Astrocyte (in vitro differentiated cells and primary cell): Measurements from ENCODE around the gene RAB4A. TPM values are rescaled to one million over a fixed set of nuclear protein-coding genes. Genes with fewer than 3 reads are reported as not detected.

Experiments
- DNase-seq: peaks from one replicate; pipeline ENCODE4 v3.0.0-alpha.2; 2010; ENCODE audit warnings: low read depth
- FAIRE-seq: peaks from 2 replicates; lab custom pipeline; 2011; peaks lifted over from hg19 to GRCh38; lab: Jason Lieb, UNC
- H2AFZ ChIP-seq: 2 replicates; pipeline ENCODE4 v1.6.0; 2012; ENCODE audit warnings: low read depth, low read length, inconsistent platforms
- H3K27ac ChIP-seq: 2 replicates; pipeline ENCODE4 v1.5.1; 2011; ENCODE audit warnings: low read depth, low read length, inconsistent platforms
- H3K27me3 ChIP-seq: 2 replicates; pipeline ENCODE4 v1.6.0; 2011; ENCODE audit warnings: low read length, inconsistent platforms; ENCODE audit not compliant: insufficient read depth
- H3K36me3 ChIP-seq: 2 replicates; pipeline ENCODE4 v1.5.1; 2011; ENCODE audit warnings: low read length, inconsistent platforms; ENCODE audit not compliant: insufficient read depth
- H3K4me1 ChIP-seq: 2 replicates; pipeline ENCODE4 v1.5.1; 2011; ENCODE audit warnings: low read length, inconsistent platforms; ENCODE audit not compliant: insufficient read depth
- H3K4me2 ChIP-seq: 2 replicates; pipeline ENCODE4 v1.6.0; 2012; ENCODE audit warnings: low read length, inconsistent platforms
- H3K4me3 ChIP-seq: 2 replicates; pipeline ENCODE4 v1.5.1; 2011; ENCODE audit warnings: low read depth, mild to moderate bottlenecking, low read length, inconsistent platforms; ENCODE audit not compliant: insufficient read depth
- H3K79me2 ChIP-seq: 2 replicates; pipeline ENCODE4 v1.6.0; 2012; ENCODE audit warnings: mild to moderate bottlenecking, low read length, inconsistent platforms; ENCODE audit not compliant: insufficient read depth
- H3K9ac ChIP-seq: 2 replicates; pipeline ENCODE4 v1.6.0; 2012; ENCODE audit warnings: mild to moderate bottlenecking, low read length, inconsistent platforms
- H3K9me3 ChIP-seq: 2 replicates; pipeline ENCODE4 v1.5.1; 2012; ENCODE audit warnings: low read depth, mild to moderate bottlenecking, low read length, inconsistent platforms; ENCODE audit not compliant: insufficient read depth
- H4K20me1 ChIP-seq: 2 replicates; pipeline ENCODE4 v1.6.0; 2012; ENCODE audit warnings: low read length, inconsistent platforms; ENCODE audit not compliant: insufficient read depth
- H3K27ac Mint-ChIP-seq: one replicate; pipeline ENCODE4 v1.8.0; 2021; ENCODE audit warnings: mild to moderate bottlenecking, mixed read lengths; ENCODE audit not compliant: unreplicated experiment
- H3K27me3 Mint-ChIP-seq: one replicate; pipeline ENCODE4 v1.8.0; 2021; ENCODE audit warnings: low read depth, mixed read lengths; ENCODE audit not compliant: unreplicated experiment
- H3K36me3 Mint-ChIP-seq: one replicate; pipeline ENCODE4 v1.8.0; 2021; ENCODE audit warnings: low read depth, mixed read lengths; ENCODE audit not compliant: unreplicated experiment
- H3K4me1 Mint-ChIP-seq: one replicate; pipeline ENCODE4 v1.8.0; 2021; ENCODE audit warnings: low read depth, mixed read lengths; ENCODE audit not compliant: unreplicated experiment
- H3K4me3 Mint-ChIP-seq: one replicate; pipeline ENCODE4 v1.8.0; 2021; ENCODE audit warnings: mild to moderate bottlenecking, moderate library complexity, mixed read lengths; ENCODE audit not compliant: unreplicated experiment
- H3K9me3 Mint-ChIP-seq: one replicate; pipeline ENCODE4 v1.8.0; 2021; ENCODE audit warnings: mild to moderate bottlenecking, mixed read lengths; ENCODE audit not compliant: unreplicated experiment
- EZH2 ChIP-seq: IDR thresholded peaks from 2 replicates; pipeline ENCODE4 v1.6.1; 2012; ENCODE audit warnings: mild to moderate bottlenecking, low read length, inconsistent platforms; ENCODE audit not compliant: insufficient read depth
- total RNA-seq: library from RNA; stranded (reverse); gene quantifications from 2 replicates; pipeline ENCODE4 v1.2.1, GENCODE V29; 2021
- TF ChIP-seq, protein P1 (sequence below): IDR thresholded peaks from 2 replicates; pipeline ENCODE4 v1.5.1; 2011; ENCODE audit warnings: low read depth, mild to moderate bottlenecking, inconsistent platforms, low read length, moderate library complexity; ENCODE audit not compliant: insufficient read depth

Gene RAB4A
- total RNA-seq, 1 donor from 2014 or later, result 58.6 TPM

DNA sequence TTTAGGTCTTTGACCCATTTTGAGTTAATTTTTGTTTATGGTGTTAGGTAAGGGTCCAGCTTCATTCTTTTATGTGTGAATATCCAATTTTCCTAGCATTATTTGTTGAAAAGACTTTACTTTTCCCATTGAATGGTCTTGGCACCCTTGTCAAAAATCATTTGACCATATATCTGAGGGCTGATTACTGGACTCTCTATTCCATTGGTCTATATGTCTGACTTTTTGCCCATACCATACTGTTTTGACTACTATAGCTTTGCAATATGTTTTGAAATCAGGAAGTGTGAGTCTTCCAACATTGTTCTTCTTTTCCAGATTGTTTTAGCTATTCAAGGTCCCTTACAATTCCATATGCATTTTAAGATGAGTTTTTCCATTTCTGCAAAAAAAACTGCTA lies 83.3 kb downstream of the RAB4A start:
- H3K9ac ChIP-seq, result no peak overlapping the region
- Mint-ChIP-seq H3K36me3 (no peaks in the 10 kb centered on the region), H3K9me3 (peaks cover 4% of the 10 kb centered on the region), H3K4me1 (no peaks in the 10 kb centered on the region), H3K27me3 (peaks cover 15% of the 10 kb centered on the region), H3K27ac (no peak overlapping the region), H3K4me3 (no peak overlapping the region)
- H3K4me2 ChIP-seq, result no peak overlapping the region
- H3K4me3 ChIP-seq, result no peak overlapping the region
- H3K79me2 ChIP-seq, result no peaks in the 10 kb centered on the region
- no peak for FAIRE-seq
- H3K27me3 ChIP-seq, result peaks cover 5% of the 10 kb centered on the region
- no peak overlapping the region for H3K27ac ChIP-seq
- no peak for TF ChIP-seq EZH2
- TF ChIP-seq, protein P1, sequence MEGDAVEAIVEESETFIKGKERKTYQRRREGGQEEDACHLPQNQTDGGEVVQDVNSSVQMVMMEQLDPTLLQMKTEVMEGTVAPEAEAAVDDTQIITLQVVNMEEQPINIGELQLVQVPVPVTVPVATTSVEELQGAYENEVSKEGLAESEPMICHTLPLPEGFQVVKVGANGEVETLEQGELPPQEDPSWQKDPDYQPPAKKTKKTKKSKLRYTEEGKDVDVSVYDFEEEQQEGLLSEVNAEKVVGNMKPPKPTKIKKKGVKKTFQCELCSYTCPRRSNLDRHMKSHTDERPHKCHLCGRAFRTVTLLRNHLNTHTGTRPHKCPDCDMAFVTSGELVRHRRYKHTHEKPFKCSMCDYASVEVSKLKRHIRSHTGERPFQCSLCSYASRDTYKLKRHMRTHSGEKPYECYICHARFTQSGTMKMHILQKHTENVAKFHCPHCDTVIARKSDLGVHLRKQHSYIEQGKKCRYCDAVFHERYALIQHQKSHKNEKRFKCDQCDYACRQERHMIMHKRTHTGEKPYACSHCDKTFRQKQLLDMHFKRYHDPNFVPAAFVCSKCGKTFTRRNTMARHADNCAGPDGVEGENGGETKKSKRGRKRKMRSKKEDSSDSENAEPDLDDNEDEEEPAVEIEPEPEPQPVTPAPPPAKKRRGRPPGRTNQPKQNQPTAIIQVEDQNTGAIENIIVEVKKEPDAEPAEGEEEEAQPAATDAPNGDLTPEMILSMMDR, result no peak
- H3K9me3 ChIP-seq, result peaks cover 5% of the 10 kb centered on the region
- no peak overlapping the region for H2AFZ ChIP-seq
- H4K20me1 ChIP-seq, result no peaks in the 10 kb centered on the region
- no peak for DNase-seq
- H3K36me3 ChIP-seq, result no peaks in the 10 kb centered on the region
- no peaks in the 10 kb centered on the region for H3K4me1 ChIP-seq

Other genes starting within 250 kb of the RAB4A start
- gene CCSAP, start 71.9 kb downstream of the RAB4A start, total RNA-seq, result 7.6 and 8.0 TPM in 2 replicates
- gene ACTA1, start 163.0 kb downstream of the RAB4A start, total RNA-seq, result 16.2 and 19.0 TPM in 2 replicates
- gene NUP133, start 237.2 kb downstream of the RAB4A start, total RNA-seq, result 34.4 and 35.1 TPM in 2 replicates